Measurements from ENCODE around the gene SLC43A2. TPM values are rescaled to one million over a fixed set of nuclear protein-coding genes. Genes with fewer than 3 reads are reported as not detected.
A peak's percentile ranks its signal among the peaks of the same experiment; 100 is the strongest.
"Not testable (repeated sequence)": the region's sequence is repeated elsewhere in the genome, so short reads cannot be mapped to it uniquely, and the experiment has no call there.

SLC43A2 gene
- total RNA-seq, 1 donor from 2014 or later: 5.2 TPM

GRCh38 chr17:1563786-1564613 is 64.6 kb downstream of the SLC43A2 start:
- peaks cover 34% of the 10 kb centered on the region for H3K4me1 ChIP-seq
- DNase-seq (ENCODE audit: extremely low spot score in 2 of 2): no peak
- intact Hi-C loops (cut with DNase I): no loop called here
- no peaks in the 10 kb centered on the region for H3K36me3 ChIP-seq
- no peaks in the 10 kb centered on the region for H3K27me3 ChIP-seq
- H3K9me3 ChIP-seq: no peaks in the 10 kb centered on the region
- TF ChIP-seq POLR2AphosphoS5 (IDR thresholded peaks at IDR 0.05; ENCODE audit: insufficient read depth in 1 of 2, low read depth in 1 of 2) (no peak), CTCF (IDR thresholded peaks at IDR 0.05) (no peak), POLR2A (IDR thresholded peaks at IDR 0.05) (no peak)
- H3K4me3 ChIP-seq: no peak overlapping the region
- no peak overlapping the region for H3K27ac ChIP-seq

- DNase-seq (ENCODE audit: extremely low spot score in 2 of 2); H3K4me3 ChIP-seq; H3K9me3 ChIP-seq; H3K36me3 ChIP-seq; H3K27me3 ChIP-seq; intact Hi-C loops (cut with DNase I): not testable (repeated sequence)
- Histone ChIP-seq H3K4me1 (peaks cover 40% of the 10 kb centered on the region), H3K27ac (peak overlapping the region; percentile 75)
These were observed 65.2 kb downstream of the SLC43A2 start for GRCh38 chr17:1563471-1563785.

- TF ChIP-seq CTCF (IDR thresholded peaks at IDR 0.05) (no peak), POLR2AphosphoS5 (IDR thresholded peaks at IDR 0.05; ENCODE audit: insufficient read depth in 1 of 2, low read depth in 1 of 2) (no peak), POLR2A (IDR thresholded peaks at IDR 0.05) (no peak)
- H3K36me3 ChIP-seq: no peaks in the 10 kb centered on the region
- peak overlapping the region; percentile 67 to 100 for H3K4me3 ChIP-seq
- intact Hi-C loops (cut with DNase I): no loop called here
- H3K4me1 ChIP-seq: peaks cover 52% of the 10 kb centered on the region
- H3K9me3 ChIP-seq: no peaks in the 10 kb centered on the region
- no peaks in the 10 kb centered on the region for H3K27me3 ChIP-seq
- no peak for DNase-seq (ENCODE audit: extremely low spot score in 2 of 2)
- peak overlapping the region; percentile 84 for H3K27ac ChIP-seq
These were observed 66.4 kb downstream of the SLC43A2 start for GRCh38 chr17:1562176-1562643.

- no peak for DNase-seq (ENCODE audit: extremely low spot score in 2 of 2)
- intact Hi-C loops (cut with DNase I): no loop called here
- Histone ChIP-seq H3K27me3 (no peaks in the 10 kb centered on the region), H3K4me3 (peak overlapping the region; percentile 67 to 100), H3K27ac (peak overlapping the region; percentile 84), H3K36me3 (no peaks in the 10 kb centered on the region), H3K9me3 (no peaks in the 10 kb centered on the region), H3K4me1 (peaks cover 58% of the 10 kb centered on the region)
- TF ChIP-seq POLR2AphosphoS5 (IDR thresholded peaks at IDR 0.05; ENCODE audit: insufficient read depth in 1 of 2, low read depth in 1 of 2) (no peak), CTCF (IDR thresholded peaks at IDR 0.05) (no peak), POLR2A (IDR thresholded peaks at IDR 0.05) (no peak)
These were observed 67.0 kb downstream of the SLC43A2 start for GRCh38 chr17:1561420-1562175.

- intact Hi-C loops (cut with DNase I): no loop called here
These were observed 67.7 kb downstream of the SLC43A2 start for GRCh38 chr17:1560858-1561355.

More at GRCh38 chr17:1560858-1561355, 67.7 kb downstream of the SLC43A2 start:
- no peak for TF ChIP-seq POLR2A (IDR thresholded peaks at IDR 0.05)
- no peak for TF ChIP-seq CTCF (IDR thresholded peaks at IDR 0.05)
- no peak for TF ChIP-seq POLR2AphosphoS5 (IDR thresholded peaks at IDR 0.05; ENCODE audit: insufficient read depth in 1 of 2, low read depth in 1 of 2)
- Histone ChIP-seq H3K27ac (peak overlapping the region; percentile 84), H3K4me1 (peaks cover 65% of the 10 kb centered on the region), H3K9me3 (no peaks in the 10 kb centered on the region), H3K4me3 (peak overlapping the region; percentile 67 to 100), H3K27me3 (no peaks in the 10 kb centered on the region), H3K36me3 (no peaks in the 10 kb centered on the region)
- no peak for DNase-seq (ENCODE audit: extremely low spot score in 2 of 2)
